Neural progenitor cell (in vitro differentiated cells): Measurements from ENCODE around the gene NAT8. TPM values are rescaled to one million over a fixed set of nuclear protein-coding genes. Genes with fewer than 3 reads are reported as not detected.
A peak's percentile ranks its signal among the peaks of the same experiment; 100 is the strongest.
"Not testable (repeated sequence)": the region's sequence is repeated elsewhere in the genome, so short reads cannot be mapped to it uniquely, and the experiment has no call there.

Experiments used
- DNase-seq: peaks from one replicate; pipeline ENCODE4 v3.0.0-alpha.2; 2016; ENCODE audit warnings: low spot score
- H2AFZ ChIP-seq: fragments of 200-600 bp; sonication (generic); replicated peaks from 2 replicates; pipeline ENCODE4 v1.6.1; 2016; ENCODE audit warnings: antibody characterized with exemption
- H3F3A ChIP-seq: fragments of 200-600 bp; sonication (generic); 2 replicates; pipeline ENCODE4 v1.6.1; 2016; ENCODE audit warnings: antibody characterized with exemption, low read depth
- H3K27ac ChIP-seq: fragments of 200-600 bp; sonication (generic); 2 replicates; pipeline ENCODE4 v1.5.1; 2016; ENCODE audit warnings: mild to moderate bottlenecking
- H3K27me3 ChIP-seq: fragments of 200-600 bp; sonication (generic); 2 replicates; pipeline ENCODE4 v1.6.1; 2016; ENCODE audit warnings: mild to moderate bottlenecking, moderate library complexity
- H3K36me3 ChIP-seq: fragments of 200-600 bp; sonication (generic); 2 replicates; pipeline ENCODE4 v1.5.1; 2016
- H3K4me1 ChIP-seq: fragments of 200-600 bp; sonication (generic); 2 replicates; pipeline ENCODE4 v1.6.1; 2016; ENCODE audit warnings: mixed run types
- H3K4me2 ChIP-seq: fragments of 200-600 bp; sonication (generic); 2 replicates; pipeline ENCODE4 v1.6.1; 2016
- H3K4me3 ChIP-seq: fragments of 200-600 bp; sonication (generic); 2 replicates; pipeline ENCODE4 v1.5.1; 2016
- H3K79me2 ChIP-seq: fragments of 200-600 bp; sonication (generic); 2 replicates; pipeline ENCODE4 v1.6.1; 2016; ENCODE audit warnings: low read depth
- H3K9ac ChIP-seq: fragments of 200-600 bp; sonication (generic); 2 replicates; pipeline ENCODE4 v1.6.1; 2016
- H3K9me3 ChIP-seq: fragments of 200-600 bp; sonication (generic); 2 replicates; pipeline ENCODE4 v1.5.1; 2016; ENCODE audit warnings: low read depth
- H4K20me1 ChIP-seq: fragments of 200-600 bp; sonication (generic); 2 replicates; pipeline ENCODE4 v1.6.1; 2016; ENCODE audit warnings: low read depth
- H3K27ac Mint-ChIP-seq: 3 replicates; pipeline ENCODE4 v1.8.0; 2021; ENCODE audit warnings: mixed read lengths
- H3K27me3 Mint-ChIP-seq: 2 replicates; pipeline ENCODE4 v1.8.0; 2022; ENCODE audit warnings: low read depth, mild to moderate bottlenecking, inconsistent platforms, moderate library complexity, mixed read lengths; ENCODE audit not compliant: insufficient read depth
- H3K36me3 Mint-ChIP-seq: 3 replicates; pipeline ENCODE4 v1.8.0; 2021; ENCODE audit warnings: mixed read lengths
- H3K4me1 Mint-ChIP-seq: 3 replicates; pipeline ENCODE4 v1.8.0; 2021; ENCODE audit warnings: mixed read lengths
- H3K4me3 Mint-ChIP-seq: 3 replicates; pipeline ENCODE4 v1.8.0; 2021; ENCODE audit warnings: mild to moderate bottlenecking, moderate library complexity, mixed read lengths
- H3K9me3 Mint-ChIP-seq: 3 replicates; pipeline ENCODE4 v1.8.0; 2020; ENCODE audit warnings: mixed read lengths
- CTCF ChIP-seq: fragments of 200-600 bp; sonication (generic); IDR thresholded peaks from 2 replicates; pipeline ENCODE4 v1.5.1; 2017; ENCODE audit warnings: antibody characterized with exemption, mild to moderate bottlenecking
- EZH2 ChIP-seq: fragments of 200-600 bp; sonication (generic); IDR thresholded peaks from 2 replicates; pipeline ENCODE4 v1.6.1; 2017; ENCODE audit warnings: antibody characterized with exemption, mild to moderate bottlenecking, moderate library complexity
- EZH2phosphoT487 ChIP-seq: fragments of 200-600 bp; sonication (generic); IDR thresholded peaks from 2 replicates; pipeline ENCODE4 v1.6.1; 2017; ENCODE audit warnings: antibody characterized with exemption
- total RNA-seq: library from RNA; depleted of rRNA; stranded (reverse); fragments of >200 nt; gene quantifications from 2 replicates; pipeline ENCODE4 v1.2.3, GENCODE V29; 2015; ENCODE audit warnings: low replicate concordance

The NAT8 gene
- total RNA-seq, 1 donor from 2014 or later: not detected

DNA sequence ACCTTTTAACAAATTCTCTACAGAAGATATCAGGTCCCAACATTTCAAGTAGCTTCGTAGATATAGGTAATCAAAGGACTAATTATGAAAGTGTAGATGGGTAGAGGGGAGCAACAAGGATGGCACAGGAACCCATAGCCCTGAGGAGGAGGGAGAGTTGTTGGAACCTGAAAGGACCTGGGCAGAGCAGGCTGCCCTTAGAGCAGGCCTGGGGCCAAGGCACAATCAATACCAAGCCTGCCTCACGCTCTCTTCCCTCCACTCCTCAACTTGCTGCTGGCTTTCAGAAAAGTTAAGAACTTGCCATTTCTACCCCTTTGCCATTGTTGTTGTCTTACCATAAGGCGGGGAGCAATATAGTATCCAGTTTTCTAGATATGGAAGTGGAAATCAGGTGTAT lies 10.1 kb upstream of the NAT8 start:
- Histone ChIP-seq H3K27me3 (peaks cover 19% of the 10 kb centered on the region), H3K79me2 (no peaks in the 10 kb centered on the region), H4K20me1 (no peaks in the 10 kb centered on the region), H3K27ac (no peak overlapping the region), H2AFZ (no peak overlapping the region), H3K4me2 (no peak overlapping the region), H3K4me1 (no peaks in the 10 kb centered on the region), H3K9ac (no peak overlapping the region), H3K36me3 (no peaks in the 10 kb centered on the region), H3K9me3 (no peaks in the 10 kb centered on the region), H3K4me3 (no peak overlapping the region), H3F3A (no peaks in the 10 kb centered on the region)
- no peak for TF ChIP-seq EZH2phosphoT487
- TF ChIP-seq EZH2: no peak
- no peak for TF ChIP-seq CTCF
- Mint-ChIP-seq H3K27me3 (no peaks in the 10 kb centered on the region), H3K4me1 (no peaks in the 10 kb centered on the region), H3K4me3 (no peak overlapping the region), H3K36me3 (no peaks in the 10 kb centered on the region), H3K27ac (no peak overlapping the region), H3K9me3 (peaks cover 9% of the 10 kb centered on the region)
- no peak for DNase-seq

- H4K20me1 ChIP-seq: no peaks in the 10 kb centered on the region
- Mint-ChIP-seq H3K9me3 (peaks cover 9% of the 10 kb centered on the region), H3K4me3 (no peak overlapping the region), H3K36me3 (no peaks in the 10 kb centered on the region), H3K27ac (no peak overlapping the region), H3K4me1 (no peaks in the 10 kb centered on the region), H3K27me3 (no peaks in the 10 kb centered on the region)
- H3K27me3 ChIP-seq: peaks cover 19% of the 10 kb centered on the region
- no peak overlapping the region for H3K4me2 ChIP-seq
- H2AFZ ChIP-seq: no peak overlapping the region
- TF ChIP-seq CTCF: no peak
- no peak for TF ChIP-seq EZH2phosphoT487
- TF ChIP-seq EZH2: no peak
- no peaks in the 10 kb centered on the region for H3K36me3 ChIP-seq
- no peaks in the 10 kb centered on the region for H3K79me2 ChIP-seq
- no peak for DNase-seq
- H3K27ac ChIP-seq: no peak overlapping the region
- H3K4me3 ChIP-seq: no peak overlapping the region
- H3F3A ChIP-seq: no peaks in the 10 kb centered on the region
- H3K4me1 ChIP-seq: no peaks in the 10 kb centered on the region
- no peaks in the 10 kb centered on the region for H3K9me3 ChIP-seq
- no peak overlapping the region for H3K9ac ChIP-seq
Observed at GRCh38 chr2:73651591-73652230, 9.5 kb upstream of the NAT8 start.

DNA sequence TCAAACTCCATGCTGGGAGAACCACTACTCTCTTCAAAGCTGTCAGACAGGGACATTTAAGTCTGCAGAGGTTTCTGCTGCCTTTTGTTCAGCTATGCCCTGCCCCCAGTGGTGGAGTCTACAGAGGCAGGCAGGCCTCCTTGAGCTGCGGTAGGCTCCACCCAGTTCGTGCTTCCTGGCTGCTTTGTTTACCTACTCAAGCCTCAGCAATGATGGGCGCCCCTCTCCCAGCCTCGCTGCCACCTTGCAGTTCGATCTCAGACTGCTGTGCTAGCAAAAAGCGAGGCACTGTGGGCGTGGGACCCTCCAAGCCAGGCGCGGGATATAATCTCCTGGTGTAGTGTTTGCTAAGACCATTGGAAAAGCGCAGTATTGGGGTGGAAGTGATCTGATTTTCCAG lies 5.5 kb upstream of the NAT8 start:
- H3K4me1 Mint-ChIP-seq, H4K20me1 ChIP-seq, H3K79me2 ChIP-seq, H3K4me2 ChIP-seq, H3K4me3 Mint-ChIP-seq, H3K4me1 ChIP-seq, H3F3A ChIP-seq, H3K27ac ChIP-seq, H3K4me3 ChIP-seq, H3K9me3 ChIP-seq, H3K27ac Mint-ChIP-seq, H3K36me3 Mint-ChIP-seq, H3K27me3 Mint-ChIP-seq, H3K9ac ChIP-seq, H3K9me3 Mint-ChIP-seq, H3K36me3 ChIP-seq, DNase-seq, H2AFZ ChIP-seq: not testable (repeated sequence)
- H3K27me3 ChIP-seq: peaks cover 18% of the 10 kb centered on the region

- Histone ChIP-seq H3K27me3 (peaks cover 3% of the 10 kb centered on the region), H3K4me2 (no peak overlapping the region), H3K36me3 (no peaks in the 10 kb centered on the region), H3F3A (no peaks in the 10 kb centered on the region), H2AFZ (no peak overlapping the region), H4K20me1 (no peaks in the 10 kb centered on the region), H3K4me3 (no peak overlapping the region), H3K79me2 (no peaks in the 10 kb centered on the region), H3K27ac (no peak overlapping the region), H3K4me1 (no peaks in the 10 kb centered on the region), H3K9ac (no peak overlapping the region), H3K9me3 (no peaks in the 10 kb centered on the region)
- Mint-ChIP-seq H3K27me3 (peaks cover 4% of the 10 kb centered on the region), H3K4me3 (peak overlapping the region; percentile 43), H3K36me3 (no peaks in the 10 kb centered on the region), H3K9me3 (peaks cover 16% of the 10 kb centered on the region), H3K4me1 (no peaks in the 10 kb centered on the region), H3K27ac (no peak overlapping the region)
- TF ChIP-seq EZH2phosphoT487 (no peak), CTCF (no peak), EZH2 (no peak)
- DNase-seq: no peak
Observed at GRCh38 chr2:73641767-73642062, 507 bp downstream of the NAT8 start.
